NCI-H2227 (cell line): ENCODE data around the gene PIEZO2.
"Not testable (repeated sequence)": the region's sequence is repeated elsewhere in the genome, so short reads cannot be mapped to it uniquely, and the experiment has no call there.

ENCODE experiments used
- DNase-seq: peaks from one replicate; lab custom pipeline; 2025; ENCODE audit not compliant: unreplicated experiment; lab: John Stamatoyannopoulos, UW

The PIEZO2 gene

GRCh38 chr18:10850216-10850615 lies 299.2 kb downstream of the PIEZO2 start:
- no peak for DNase-seq

GRCh38 chr18:10847907-10848306 lies 301.5 kb downstream of the PIEZO2 start:
- DNase-seq: no peak

GRCh38 chr18:10847408-10847790 lies 302.0 kb downstream of the PIEZO2 start:
- DNase-seq: no peak

GRCh38 chr18:10846657-10847407 lies 302.5 kb downstream of the PIEZO2 start:
- no peak for DNase-seq

DNA sequence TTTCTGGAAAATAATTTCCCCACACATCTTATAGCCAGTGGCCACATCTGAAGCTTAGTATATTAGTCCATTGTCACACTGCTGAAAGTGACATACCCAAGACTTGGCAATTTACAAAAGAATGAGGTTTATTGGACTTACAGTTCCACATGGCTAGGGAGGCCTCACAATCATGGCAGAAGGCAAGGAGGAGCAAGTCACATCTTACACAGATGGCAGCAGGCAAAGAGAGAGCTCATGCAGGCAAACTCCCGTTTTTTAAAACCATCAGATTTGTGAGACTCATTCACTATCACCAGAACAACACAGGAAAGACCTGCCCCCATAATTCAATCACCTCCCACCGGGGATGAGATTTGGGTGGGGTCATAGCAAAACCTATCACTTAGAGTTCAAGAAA lies 303.3 kb downstream of the PIEZO2 start:
- not testable (repeated sequence) for DNase-seq

GRCh38 chr18:10843565-10843964 lies 305.8 kb downstream of the PIEZO2 start:
- DNase-seq: no peak

DNA sequence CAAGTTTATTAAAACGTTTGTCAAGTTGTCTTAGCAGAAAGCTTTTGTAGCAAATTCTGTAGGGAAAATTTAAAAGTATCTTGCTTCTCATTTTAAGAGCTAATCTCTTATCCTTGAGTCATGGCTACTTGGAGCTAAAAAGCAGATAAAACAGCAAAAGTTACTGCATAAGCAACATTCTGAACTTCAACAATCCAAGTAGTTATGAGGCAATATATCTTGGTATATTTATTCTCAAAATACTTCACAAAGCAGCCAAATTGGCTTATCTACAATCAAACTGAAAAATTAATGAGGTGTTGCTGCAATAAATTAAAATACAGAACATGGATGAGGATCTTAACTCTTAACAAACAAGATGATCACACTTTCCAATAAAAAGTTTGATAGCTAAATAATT lies 306.5 kb downstream of the PIEZO2 start:
- DNase-seq: no peak

DNA sequence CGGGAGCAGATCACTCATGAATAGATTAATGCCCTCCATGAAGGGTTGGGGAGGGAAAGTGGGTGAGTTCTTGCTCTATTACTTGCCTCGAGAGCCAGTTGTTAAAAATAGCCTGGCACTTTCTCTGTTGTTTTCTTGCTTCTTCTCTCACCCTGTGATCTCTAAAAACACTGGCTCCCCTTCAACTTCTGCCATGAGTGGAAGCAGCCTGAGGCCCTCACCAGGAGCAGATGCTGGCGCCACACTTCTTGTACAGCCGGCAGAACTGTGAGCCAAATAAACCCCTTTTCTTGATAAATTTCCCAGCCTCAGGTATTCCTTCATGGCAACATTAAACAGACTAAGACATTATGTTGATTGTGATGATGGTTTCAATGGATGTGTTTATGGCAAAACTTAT lies 307.0 kb downstream of the PIEZO2 start:
- DNase-seq: no peak

GRCh38 chr18:10841203-10841602 lies 308.2 kb downstream of the PIEZO2 start:
- DNase-seq: no peak

DNA sequence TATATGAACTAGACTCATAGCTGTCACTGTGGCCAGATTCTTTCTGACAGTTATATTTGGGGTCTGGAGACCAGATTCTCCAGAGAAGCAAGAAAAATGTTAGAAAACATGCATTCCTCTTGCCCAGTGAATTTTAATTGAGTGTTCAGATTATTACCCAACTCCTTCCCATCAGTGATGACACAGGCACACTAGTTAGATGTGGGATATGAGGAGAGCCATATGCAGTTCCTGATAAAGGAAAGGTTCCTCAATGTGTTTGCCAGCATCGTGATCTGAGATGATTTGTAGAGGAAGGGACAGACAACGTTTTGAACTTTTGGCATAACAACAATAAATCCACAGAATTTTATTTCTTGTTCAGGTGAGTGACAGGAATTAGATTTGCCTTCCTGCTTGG lies 308.6 kb downstream of the PIEZO2 start:
- no peak for DNase-seq

DNA sequence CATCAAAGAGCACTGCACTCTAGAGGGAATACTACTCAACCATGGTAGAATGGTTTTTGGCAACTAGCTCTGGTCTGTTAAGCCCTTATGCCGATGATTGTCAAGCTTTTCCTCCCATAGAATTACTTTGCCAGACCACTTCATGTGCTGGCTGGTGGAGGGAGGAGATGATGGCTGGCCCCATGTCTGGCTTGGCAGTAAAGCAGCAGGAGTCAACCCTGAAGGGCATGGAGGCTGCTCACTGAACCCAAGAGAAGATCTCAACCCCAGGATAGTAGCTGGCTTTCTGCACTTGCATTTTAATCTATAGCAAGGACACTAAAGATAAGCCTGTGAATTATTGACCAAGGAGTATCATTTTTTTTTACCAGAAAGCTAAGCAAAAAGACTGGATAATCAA lies 309.9 kb downstream of the PIEZO2 start:
- DNase-seq: no peak

DNA sequence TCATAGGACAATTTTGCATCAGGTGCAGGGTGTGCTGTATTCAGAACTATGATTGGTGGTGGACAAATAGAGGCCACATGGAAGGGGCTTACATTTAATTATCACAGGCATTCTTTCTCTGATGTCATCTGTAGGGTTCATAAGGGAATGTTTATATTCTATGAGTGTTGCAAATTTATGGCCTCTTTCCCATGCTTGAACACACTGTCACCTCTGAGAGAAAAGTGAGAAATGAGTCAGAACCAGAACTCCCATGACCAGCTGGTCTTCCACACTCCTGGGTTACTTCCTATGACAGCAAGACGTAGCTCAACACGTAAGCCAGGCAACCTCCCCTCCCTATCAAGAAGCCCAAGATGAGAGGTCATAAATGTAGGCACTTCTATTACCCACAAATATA lies 310.8 kb downstream of the PIEZO2 start:
- no peak for DNase-seq

GRCh38 chr18:10834128-10834815 lies 315.1 kb downstream of the PIEZO2 start:
- DNase-seq: no peak

DNA sequence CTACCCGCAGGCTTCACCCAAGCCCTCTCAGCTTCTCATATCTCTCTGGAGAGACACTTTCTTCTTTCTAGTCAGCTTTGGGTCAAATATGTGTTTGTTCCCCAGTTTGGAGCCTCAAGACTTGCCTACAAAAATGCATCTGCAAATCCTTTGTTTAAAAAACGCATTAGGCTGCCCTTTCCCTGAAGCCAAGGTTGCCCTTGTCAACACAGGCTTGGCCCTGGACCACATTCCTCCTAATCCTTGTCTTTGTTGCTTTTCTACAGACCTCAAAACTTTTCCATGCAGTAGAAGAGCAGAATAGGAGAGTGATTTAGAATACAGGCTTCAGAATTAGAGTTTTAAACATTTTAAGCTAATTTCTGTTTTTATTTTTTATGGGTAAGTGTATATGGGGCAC lies 315.7 kb downstream of the PIEZO2 start:
- DNase-seq: no peak

DNA sequence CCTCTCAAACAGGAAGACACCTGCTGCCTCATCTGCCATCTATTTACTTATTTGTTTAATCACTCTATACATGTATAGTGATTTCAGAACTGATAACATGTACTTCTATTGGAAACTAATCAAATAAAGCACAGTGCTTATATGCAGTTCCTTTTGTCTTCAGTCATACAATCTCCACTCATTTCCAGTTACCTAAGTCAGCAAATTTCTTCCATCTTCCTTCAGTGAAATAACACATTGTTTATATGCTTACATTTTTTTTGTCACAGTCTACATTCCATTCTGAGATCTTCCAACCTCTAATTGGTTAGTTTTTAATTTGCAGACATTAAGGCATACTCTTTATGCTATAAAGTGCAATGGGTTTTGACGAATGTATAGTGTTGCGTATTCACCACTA lies 323.0 kb downstream of the PIEZO2 start:
- DNase-seq: no peak

GRCh38 chr18:10822456-10822855 lies 326.9 kb downstream of the PIEZO2 start:
- DNase-seq: no peak

DNA sequence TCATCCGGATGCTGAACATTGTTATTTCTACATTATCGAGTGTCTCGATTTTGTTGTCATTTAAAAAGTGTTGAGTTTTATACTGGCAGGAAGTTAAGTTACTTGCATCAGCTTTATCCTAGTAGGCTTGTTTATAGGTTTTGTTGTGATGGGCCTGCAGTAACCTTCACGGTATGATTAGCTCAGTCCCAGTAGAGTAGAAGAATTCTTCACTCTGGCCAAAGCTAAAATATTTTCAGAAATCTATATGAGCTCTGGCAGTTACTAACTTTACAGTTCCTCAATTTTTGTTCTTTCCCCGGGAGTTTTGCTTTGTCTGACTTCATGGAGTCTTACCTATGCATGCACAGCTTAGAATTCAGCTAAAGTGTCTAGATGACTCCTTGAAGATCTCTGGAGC lies 328.7 kb downstream of the PIEZO2 start:
- DNase-seq: no peak

DNA sequence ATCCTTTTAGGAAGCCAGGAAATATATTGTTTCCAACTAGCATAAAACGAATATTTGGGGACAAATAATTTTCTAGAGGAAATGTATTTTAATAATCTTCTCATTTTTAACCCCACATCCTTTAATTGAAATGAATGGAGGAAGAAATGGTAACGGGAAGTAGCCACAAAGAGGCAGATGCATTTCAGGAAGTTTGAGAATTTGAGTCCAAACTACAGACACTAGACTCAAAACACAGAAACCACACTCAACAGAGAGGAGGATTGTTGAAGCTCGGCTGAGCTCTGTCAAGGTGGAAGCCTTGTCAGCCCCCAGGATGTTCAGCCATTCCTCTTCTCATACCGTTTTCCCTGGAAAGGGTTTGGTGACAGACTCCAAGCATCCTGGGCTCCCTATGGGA lies 335.0 kb downstream of the PIEZO2 start:
- DNase-seq: no peak

- DNase-seq: no peak
These were observed 343.7 kb downstream of the PIEZO2 start for GRCh38 chr18:10805587-10806118.

GRCh38 chr18:10804126-10804525 lies 345.2 kb downstream of the PIEZO2 start:
- no peak for DNase-seq

DNA sequence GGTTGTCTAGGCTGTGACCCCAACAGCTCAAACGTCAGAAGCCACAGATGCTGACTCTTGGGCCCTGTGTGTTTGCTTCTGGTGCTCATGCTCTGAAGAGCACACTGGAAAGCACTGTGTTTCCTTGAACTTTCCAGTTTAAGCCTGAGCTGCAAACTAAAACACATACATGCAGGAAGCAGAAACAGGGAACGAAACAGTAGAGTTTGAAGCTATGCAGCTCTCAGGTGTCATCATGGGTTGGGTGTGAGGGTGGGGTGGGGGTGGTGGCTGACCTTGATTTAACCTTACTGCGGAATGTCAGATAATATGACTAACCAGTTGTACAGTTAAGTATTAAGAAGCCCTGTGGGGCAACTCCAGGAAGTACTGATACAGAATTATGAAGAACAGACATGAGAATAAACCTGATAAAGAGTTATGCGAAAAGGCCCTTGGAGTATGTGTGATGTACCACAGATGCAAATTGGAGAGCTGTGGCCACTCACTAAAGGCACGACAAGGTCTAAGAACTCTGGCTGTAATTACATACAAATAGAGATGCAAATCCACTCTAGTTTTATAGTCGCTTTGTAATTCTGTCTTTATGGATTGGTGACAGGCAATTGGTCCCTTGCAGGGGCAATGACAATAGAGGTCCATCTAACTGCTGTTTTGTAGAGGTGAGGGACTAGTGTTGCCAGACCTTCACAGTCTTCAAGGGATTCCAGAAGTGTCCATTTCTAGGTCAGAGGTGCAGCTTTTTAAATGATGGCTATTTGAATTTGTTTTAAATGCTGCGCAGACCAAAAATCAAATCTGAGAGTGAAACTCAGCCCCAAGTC lies 350.4 kb downstream of the PIEZO2 start:
- no peak for DNase-seq

- DNase-seq: no peak
These were observed 351.5 kb downstream of the PIEZO2 start for GRCh38 chr18:10797896-10798295.
